SKM-1 (cell line): ENCODE results near the gene VCP.

Experiments
- DNase-seq: peaks from one replicate; lab custom pipeline; 2025; ENCODE audit not compliant: unreplicated experiment; lab: John Stamatoyannopoulos, UW

Gene VCP

GRCh38 chr9:35072461-35073278 lies at the start of gene VCP:
TSS of gene VCP (minus strand) at chr9:35072625. CDS start at chr9:35072353, 272 bp downstream.
- peak; percentile 97 for DNase-seq

GRCh38 chr9:35116898-35117551 lies 44.6 kb upstream of the VCP start:
- DNase-seq, result peak; percentile 76

- DNase-seq, result no peak
Observed at GRCh38 chr9:35116539-35116897, 44.1 kb upstream of the VCP start.

- DNase-seq, result peak; percentile 93
Observed at GRCh38 chr9:35115680-35116538, 43.5 kb upstream of the VCP start, which contains the start of gene ATOSB. TSS of gene ATOSB (minus strand) at chr9:35115862. CDS start at chr9:35108274, 7,588 bp downstream.

GRCh38 chr9:35114840-35115628 lies 42.6 kb upstream of the VCP start:
- DNase-seq, result peak; percentile 73

- peak; percentile 85 for DNase-seq
Observed at GRCh38 chr9:35114113-35114839, 41.9 kb upstream of the VCP start.

GRCh38 chr9:35112257-35113020 lies 40.0 kb upstream of the VCP start:
- DNase-seq, result no peak

GRCh38 chr9:35111001-35111933 lies 38.8 kb upstream of the VCP start:
- DNase-seq, result peak; percentile 96

GRCh38 chr9:35110327-35110761 lies 37.9 kb upstream of the VCP start:
- no peak for DNase-seq

GRCh38 chr9:35108946-35109575 lies 36.6 kb upstream of the VCP start:
- DNase-seq, result no peak

- DNase-seq, result no peak
Observed at GRCh38 chr9:35108461-35108860, 36.0 kb upstream of the VCP start.

- no peak for DNase-seq
Observed at GRCh38 chr9:35107297-35108290, 35.2 kb upstream of the VCP start.

- no peak for DNase-seq
Observed at GRCh38 chr9:35106343-35106730, 33.9 kb upstream of the VCP start.

- DNase-seq, result no peak
Observed at GRCh38 chr9:35105571-35106342, 33.3 kb upstream of the VCP start.

- no peak for DNase-seq
Observed at GRCh38 chr9:35105126-35105525, 32.7 kb upstream of the VCP start.

- no peak for DNase-seq
Observed at GRCh38 chr9:35104586-35104985, 32.2 kb upstream of the VCP start.
